Endothelial cell of umbilical vein (primary cell): ENCODE measurements around the gene TEX19. TPM values are rescaled to one million over a fixed set of nuclear protein-coding genes. Genes with fewer than 3 reads are reported as not detected.

Source experiments
- BruUV-seq: library from RNA; stranded (reverse); fragments of 400-500 nt; replicated peaks from 2 replicates; lab custom pipeline; 2021; lab: Mats Ljungman, UMichigan
- CTCF ChIA-PET: fragments of 300-600, 350-600 bp; sonication (Branson Sonifier 250); formaldehyde crosslinking; loops from one replicate; lab custom pipeline; 2021; ENCODE audit warnings: antibody characterized with exemption, inconsistent platforms; lab: Charles Lee
- POLR2A ChIA-PET: fragments of 300-600, 350-600 bp; sonication (Branson Sonifier 250); formaldehyde crosslinking; loops from one replicate; lab custom pipeline; 2021; ENCODE audit warnings: antibody characterized with exemption, inconsistent platforms; lab: Charles Lee
- DNase-seq: peaks from one replicate; pipeline ENCODE4 v3.0.0-alpha.2; 2011; ENCODE audit warnings: low read depth, low spot score
- FAIRE-seq: peaks from 2 replicates; lab custom pipeline; 2011; peaks lifted over from hg19 to GRCh38; lab: Jason Lieb, UNC
- H2AFZ ChIP-seq: 2 replicates; pipeline ENCODE4 v1.6.0; 2012; ENCODE audit warnings: low read depth, low read length, control low read depth, inconsistent platforms
- H3K27ac ChIP-seq: 2 replicates; pipeline ENCODE4 v1.5.1; 2011; ENCODE audit warnings: low read depth, mild to moderate bottlenecking, control low read depth, low read length, moderate library complexity; ENCODE audit not compliant: insufficient read depth
- H3K27me3 ChIP-seq, 2 experiments: 2 replicates each; pipeline versions ENCODE4 v1.6.0 to v1.6.1; 2011; ENCODE audit warnings: low read length in 2 of 2, mixed read lengths in 1 of 2; ENCODE audit not compliant: control insufficient read depth in 2 of 2, insufficient read depth in 2 of 2
- H3K36me3 ChIP-seq, 2 experiments: 2 replicates in 1 of 2; 3 replicates in 1 of 2; pipeline ENCODE4 v1.5.1; 2011; ENCODE audit warnings: low read length in 2 of 2, mild to moderate bottlenecking in 1 of 2, moderate library complexity in 1 of 2; ENCODE audit not compliant: control insufficient read depth in 2 of 2, insufficient read depth in 2 of 2; ENCODE audit errors: extremely low read depth in 1 of 2
- H3K4me1 ChIP-seq: 3 replicates; pipeline ENCODE4 v1.5.1; 2011; ENCODE audit warnings: mild to moderate bottlenecking, low read length; ENCODE audit not compliant: control insufficient read depth, insufficient read depth; ENCODE audit errors: extremely low read depth
- H3K4me2 ChIP-seq: 2 replicates; pipeline ENCODE4 v1.6.1; 2011; ENCODE audit warnings: low read length, control low read depth, mixed read lengths; ENCODE audit not compliant: insufficient read depth
- H3K4me3 ChIP-seq, 3 experiments: fragments of 200-600 bp in 1 of 3; sonication (generic), shearing (Covaris generic) in 1 of 3; replicated peaks in 1 of 3; 2 replicates each; pipeline ENCODE4 v1.5.1; 2011 to 2016; ENCODE audit warnings: control low read depth in 3 of 3, low read length in 3 of 3, mild to moderate bottlenecking in 2 of 3, inconsistent platforms in 1 of 3, low read depth in 1 of 3, moderate library complexity in 1 of 3; ENCODE audit not compliant: insufficient read depth in 1 of 3
- H3K79me2 ChIP-seq: 2 replicates; pipeline ENCODE4 v1.6.0; 2012; ENCODE audit warnings: low read length, inconsistent platforms; ENCODE audit not compliant: control insufficient read depth, insufficient read depth
- H3K9ac ChIP-seq: replicated peaks from 2 replicates; pipeline ENCODE3; 2011; ENCODE audit warnings: low read length, control low read depth; ENCODE audit not compliant: insufficient read depth; ENCODE audit errors: extremely low read depth
- H3K9me1 ChIP-seq: replicated peaks from 3 replicates; pipeline ENCODE4 v1.6.0; 2011; ENCODE audit warnings: mild to moderate bottlenecking, low read length; ENCODE audit not compliant: control insufficient read depth, insufficient read depth; ENCODE audit errors: extremely low read depth
- H3K9me3 ChIP-seq: replicated peaks from 2 replicates; pipeline ENCODE4 v1.5.1; 2012; ENCODE audit warnings: low read length, inconsistent platforms; ENCODE audit not compliant: control insufficient read depth, insufficient read depth
- H4K20me1 ChIP-seq: replicated peaks from 2 replicates; pipeline ENCODE3; 2011; ENCODE audit warnings: mild to moderate bottlenecking, low read length; ENCODE audit not compliant: control insufficient read depth, insufficient read depth; ENCODE audit errors: extremely low read depth
- CTCF ChIP-seq, 2 donors: IDR thresholded peaks; 1 replicate in 1 of 2; 2 replicates in 1 of 2; pipeline ENCODE4 v1.5.1; 2011; ENCODE audit warnings: low read length in 2 of 2, mild to moderate bottlenecking in 2 of 2, moderate library complexity in 2 of 2, control low read depth in 1 of 2, inconsistent platforms in 1 of 2, low read depth in 1 of 2; ENCODE audit not compliant: insufficient read depth in 1 of 2; ENCODE audit errors: extremely low read depth in 1 of 2
- EZH2 ChIP-seq: IDR thresholded peaks from 2 replicates; pipeline ENCODE4 v1.6.1; 2012; ENCODE audit warnings: borderline replicate concordance, low read depth, mild to moderate bottlenecking, moderate library complexity, low read length, inconsistent platforms; ENCODE audit not compliant: severe bottlenecking
- FOS ChIP-seq: IDR thresholded peaks from 2 replicates; pipeline ENCODE4 v1.6.1; 2011; ENCODE audit warnings: mild to moderate bottlenecking, low read length, moderate library complexity, borderline replicate concordance; ENCODE audit not compliant: insufficient read depth
- GATA2 ChIP-seq: IDR thresholded peaks from 2 replicates; pipeline ENCODE4 v1.7.0; 2011; ENCODE audit warnings: low read depth, mild to moderate bottlenecking, moderate library complexity, mixed read lengths, low read length; ENCODE audit not compliant: insufficient read length, insufficient read depth
- JUN ChIP-seq: IDR thresholded peaks from 2 replicates; pipeline ENCODE4 v1.6.1; 2011; ENCODE audit warnings: borderline replicate concordance, low read depth; ENCODE audit not compliant: insufficient read length, insufficient read depth
- MAX ChIP-seq: IDR thresholded peaks from 2 replicates; pipeline ENCODE4 v1.6.1; 2011; ENCODE audit not compliant: insufficient read depth, insufficient read length
- MYC ChIP-seq: IDR thresholded peaks from one replicate; pipeline ENCODE4 v1.6.1; 2011; ENCODE audit warnings: mild to moderate bottlenecking, low read depth, low read length
- POLR2A ChIP-seq: IDR thresholded peaks from 2 replicates; pipeline ENCODE4 v1.6.1; 2012; ENCODE audit warnings: low read depth, mild to moderate bottlenecking, control low read depth, low read length
- POLR2AphosphoS5 ChIP-seq: IDR thresholded peaks from 2 replicates; pipeline ENCODE4 v1.6.1; 2012; ENCODE audit warnings: low read depth, mild to moderate bottlenecking, control low read depth, low read length, moderate library complexity; ENCODE audit not compliant: insufficient read depth
- dilution Hi-C: fragments of 300-500 bp; cut with MboI; formaldehyde crosslinking; loops from one replicate; pipeline ENCODE4 v1.15.0; 2019; ENCODE audit warnings: low sequenced_read_pairs; ENCODE audit not compliant: extremely low pct_ligation_motif_present
- intact Hi-C: fragments of 100-400 bp; cut with micrococcal nuclease; formaldehyde crosslinking; loops from one replicate; pipeline ENCODE4 v1.10.0; 2022
- polyA plus RNA-seq, 4 experiments: library from polyadenylated mRNA; depleted of rRNA in 3 of 4; stranded (reverse) in 3 of 4; unstranded in 1 of 4; fragments of >200 nt; gene quantifications; 2 replicates each; pipeline versions ENCODE4 v1.2.1 to v1.2.3, GENCODE V29; 2011 to 2012; ENCODE audit warnings: missing spikeins in 1 of 4
- total RNA-seq: library from RNA; stranded (reverse); gene quantifications from 2 replicates; pipeline ENCODE4 v1.2.3, GENCODE V29; 2021

The TEX19 gene
- total and polyA plus RNA-seq, 2 donors (not counting 3 experiments of a cell fraction or from before 2014, with no cell fraction given) = 0.06 TPM; not detected in 1

GRCh38 chr17:82342361-82343079, 16.5 kb upstream of the TEX19 start:
- no peaks in the 10 kb centered on the region for H3K36me3 ChIP-seq
- no peak overlapping the region for H3K27ac ChIP-seq
- CTCF ChIA-PET = interaction anchor here (1.6 kb wide), 1 partner anchor 10 kb away, joined by 5 read pairs; no protein-coding TSS in a partner anchor
- intact Hi-C loops (no loop called here), dilution Hi-C loops (no loop called here)
- DNase-seq (no peak), FAIRE-seq (no peak)
- no TSS peak for BruUV-seq
- H3K27me3 ChIP-seq = no peaks in the 10 kb centered on the region
- no peaks in the 10 kb centered on the region for H4K20me1 ChIP-seq
- POLR2A ChIA-PET = no interaction called here
- H3K4me3 ChIP-seq = no peak overlapping the region
- H3K9me3 ChIP-seq = no peaks in the 10 kb centered on the region
- H3K79me2 ChIP-seq = no peaks in the 10 kb centered on the region
- H3K9me1 ChIP-seq = no peaks in the 10 kb centered on the region
- no peak for TF ChIP-seq MAX
- TF ChIP-seq JUN = no peak
- H2AFZ ChIP-seq = no peak overlapping the region
- H3K4me1 ChIP-seq = peaks cover 7% of the 10 kb centered on the region
- no peak overlapping the region for H3K4me2 ChIP-seq
- no peak overlapping the region for H3K9ac ChIP-seq

GRCh38 chr17:82343560-82343959, 15.5 kb upstream of the TEX19 start:
- ChIA-PET POLR2A (interaction anchor here (0.6 kb wide), 1 partner anchor 68 kb away, joined by 3 read pairs; no protein-coding TSS in a partner anchor), CTCF (interaction anchor here (0.6 to 1.6 kb wide), 2 partner anchors 9 to 224 kb away, joined by 3 to 5 read pairs; no protein-coding TSS in a partner anchor)
- intact Hi-C loops = no loop called here
- no TSS peak for BruUV-seq
- no peak for DNase-seq
- Histone ChIP-seq H3K79me2 (no peaks in the 10 kb centered on the region), H3K4me3 (no peak overlapping the region), H3K27ac (no peak overlapping the region), H4K20me1 (no peaks in the 10 kb centered on the region), H3K4me2 (no peak overlapping the region), H3K4me1 (peaks cover 7% of the 10 kb centered on the region), H3K27me3 (no peaks in the 10 kb centered on the region), H3K36me3 (no peaks in the 10 kb centered on the region), H2AFZ (no peak overlapping the region), H3K9me1 (no peaks in the 10 kb centered on the region), H3K9me3 (no peaks in the 10 kb centered on the region), H3K9ac (no peak overlapping the region)
- no peak for TF ChIP-seq JUN
- no peak for TF ChIP-seq FOS
- no peak for TF ChIP-seq MYC
- TF ChIP-seq EZH2 = no peak
- TF ChIP-seq POLR2A = no peak
- no peak for TF ChIP-seq CTCF (IDR thresholded peaks at IDR 0.05; ENCODE audit: extremely low read depth in 1 of 2, insufficient read depth in 1 of 2, low read depth in 1 of 2, low read length in 2 of 2)
- no peak for TF ChIP-seq GATA2
- TF ChIP-seq MAX = no peak
- no peak for TF ChIP-seq POLR2AphosphoS5
- FAIRE-seq = no peak
- dilution Hi-C loops = no loop called here
